Endothelial cell of umbilical vein (primary cell): ENCODE measurements around the gene CHST11. TPM values are rescaled to one million over a fixed set of nuclear protein-coding genes. Genes with fewer than 3 reads are reported as not detected.

ENCODE experiments used
- BruUV-seq: library from RNA; stranded (reverse); fragments of 400-500 nt; replicated peaks from 2 replicates; lab custom pipeline; 2021; lab: Mats Ljungman, UMichigan
- CTCF ChIA-PET: fragments of 300-600, 350-600 bp; sonication (Branson Sonifier 250); formaldehyde crosslinking; loops from one replicate; lab custom pipeline; 2021; ENCODE audit warnings: antibody characterized with exemption, inconsistent platforms; lab: Charles Lee
- POLR2A ChIA-PET: fragments of 300-600, 350-600 bp; sonication (Branson Sonifier 250); formaldehyde crosslinking; loops from one replicate; lab custom pipeline; 2021; ENCODE audit warnings: antibody characterized with exemption, inconsistent platforms; lab: Charles Lee
- DNase-seq: peaks from one replicate; pipeline ENCODE4 v3.0.0-alpha.2; 2011; ENCODE audit warnings: low read depth, low spot score
- FAIRE-seq: peaks from 2 replicates; lab custom pipeline; 2011; peaks lifted over from hg19 to GRCh38; lab: Jason Lieb, UNC
- H2AFZ ChIP-seq: 2 replicates; pipeline ENCODE4 v1.6.0; 2012; ENCODE audit warnings: low read depth, low read length, control low read depth, inconsistent platforms
- H3K27ac ChIP-seq: 2 replicates; pipeline ENCODE4 v1.5.1; 2011; ENCODE audit warnings: low read depth, mild to moderate bottlenecking, control low read depth, low read length, moderate library complexity; ENCODE audit not compliant: insufficient read depth
- H3K27me3 ChIP-seq, 2 experiments: 2 replicates each; pipeline versions ENCODE4 v1.6.0 to v1.6.1; 2011; ENCODE audit warnings: low read length in 2 of 2, mixed read lengths in 1 of 2; ENCODE audit not compliant: control insufficient read depth in 2 of 2, insufficient read depth in 2 of 2
- H3K36me3 ChIP-seq, 2 experiments: 2 replicates in 1 of 2; 3 replicates in 1 of 2; pipeline ENCODE4 v1.5.1; 2011; ENCODE audit warnings: low read length in 2 of 2, mild to moderate bottlenecking in 1 of 2, moderate library complexity in 1 of 2; ENCODE audit not compliant: control insufficient read depth in 2 of 2, insufficient read depth in 2 of 2; ENCODE audit errors: extremely low read depth in 1 of 2
- H3K4me1 ChIP-seq: 3 replicates; pipeline ENCODE4 v1.5.1; 2011; ENCODE audit warnings: mild to moderate bottlenecking, low read length; ENCODE audit not compliant: control insufficient read depth, insufficient read depth; ENCODE audit errors: extremely low read depth
- H3K4me2 ChIP-seq: 2 replicates; pipeline ENCODE4 v1.6.1; 2011; ENCODE audit warnings: low read length, control low read depth, mixed read lengths; ENCODE audit not compliant: insufficient read depth
- H3K4me3 ChIP-seq, 3 experiments: fragments of 200-600 bp in 1 of 3; sonication (generic), shearing (Covaris generic) in 1 of 3; replicated peaks in 1 of 3; 2 replicates each; pipeline ENCODE4 v1.5.1; 2011 to 2016; ENCODE audit warnings: control low read depth in 3 of 3, low read length in 3 of 3, mild to moderate bottlenecking in 2 of 3, inconsistent platforms in 1 of 3, low read depth in 1 of 3, moderate library complexity in 1 of 3; ENCODE audit not compliant: insufficient read depth in 1 of 3
- H3K79me2 ChIP-seq: 2 replicates; pipeline ENCODE4 v1.6.0; 2012; ENCODE audit warnings: low read length, inconsistent platforms; ENCODE audit not compliant: control insufficient read depth, insufficient read depth
- H3K9ac ChIP-seq: replicated peaks from 2 replicates; pipeline ENCODE3; 2011; ENCODE audit warnings: low read length, control low read depth; ENCODE audit not compliant: insufficient read depth; ENCODE audit errors: extremely low read depth
- H3K9me1 ChIP-seq: replicated peaks from 3 replicates; pipeline ENCODE4 v1.6.0; 2011; ENCODE audit warnings: mild to moderate bottlenecking, low read length; ENCODE audit not compliant: control insufficient read depth, insufficient read depth; ENCODE audit errors: extremely low read depth
- H3K9me3 ChIP-seq: replicated peaks from 2 replicates; pipeline ENCODE4 v1.5.1; 2012; ENCODE audit warnings: low read length, inconsistent platforms; ENCODE audit not compliant: control insufficient read depth, insufficient read depth
- H4K20me1 ChIP-seq: replicated peaks from 2 replicates; pipeline ENCODE3; 2011; ENCODE audit warnings: mild to moderate bottlenecking, low read length; ENCODE audit not compliant: control insufficient read depth, insufficient read depth; ENCODE audit errors: extremely low read depth
- CTCF ChIP-seq, 2 donors: IDR thresholded peaks; 1 replicate in 1 of 2; 2 replicates in 1 of 2; pipeline ENCODE4 v1.5.1; 2011; ENCODE audit warnings: low read length in 2 of 2, mild to moderate bottlenecking in 2 of 2, moderate library complexity in 2 of 2, control low read depth in 1 of 2, inconsistent platforms in 1 of 2, low read depth in 1 of 2; ENCODE audit not compliant: insufficient read depth in 1 of 2; ENCODE audit errors: extremely low read depth in 1 of 2
- EZH2 ChIP-seq: IDR thresholded peaks from 2 replicates; pipeline ENCODE4 v1.6.1; 2012; ENCODE audit warnings: borderline replicate concordance, low read depth, mild to moderate bottlenecking, moderate library complexity, low read length, inconsistent platforms; ENCODE audit not compliant: severe bottlenecking
- FOS ChIP-seq: IDR thresholded peaks from 2 replicates; pipeline ENCODE4 v1.6.1; 2011; ENCODE audit warnings: mild to moderate bottlenecking, low read length, moderate library complexity, borderline replicate concordance; ENCODE audit not compliant: insufficient read depth
- GATA2 ChIP-seq: IDR thresholded peaks from 2 replicates; pipeline ENCODE4 v1.7.0; 2011; ENCODE audit warnings: low read depth, mild to moderate bottlenecking, moderate library complexity, mixed read lengths, low read length; ENCODE audit not compliant: insufficient read length, insufficient read depth
- JUN ChIP-seq: IDR thresholded peaks from 2 replicates; pipeline ENCODE4 v1.6.1; 2011; ENCODE audit warnings: borderline replicate concordance, low read depth; ENCODE audit not compliant: insufficient read length, insufficient read depth
- MAX ChIP-seq: IDR thresholded peaks from 2 replicates; pipeline ENCODE4 v1.6.1; 2011; ENCODE audit not compliant: insufficient read depth, insufficient read length
- MYC ChIP-seq: IDR thresholded peaks from one replicate; pipeline ENCODE4 v1.6.1; 2011; ENCODE audit warnings: mild to moderate bottlenecking, low read depth, low read length
- POLR2A ChIP-seq: IDR thresholded peaks from 2 replicates; pipeline ENCODE4 v1.6.1; 2012; ENCODE audit warnings: low read depth, mild to moderate bottlenecking, control low read depth, low read length
- POLR2AphosphoS5 ChIP-seq: IDR thresholded peaks from 2 replicates; pipeline ENCODE4 v1.6.1; 2012; ENCODE audit warnings: low read depth, mild to moderate bottlenecking, control low read depth, low read length, moderate library complexity; ENCODE audit not compliant: insufficient read depth
- dilution Hi-C: fragments of 300-500 bp; cut with MboI; formaldehyde crosslinking; loops from one replicate; pipeline ENCODE4 v1.15.0; 2019; ENCODE audit warnings: low sequenced_read_pairs; ENCODE audit not compliant: extremely low pct_ligation_motif_present
- intact Hi-C: fragments of 100-400 bp; cut with micrococcal nuclease; formaldehyde crosslinking; loops from one replicate; pipeline ENCODE4 v1.10.0; 2022
- polyA plus RNA-seq, 4 experiments: library from polyadenylated mRNA; depleted of rRNA in 3 of 4; stranded (reverse) in 3 of 4; unstranded in 1 of 4; fragments of >200 nt; gene quantifications; 2 replicates each; pipeline versions ENCODE4 v1.2.1 to v1.2.3, GENCODE V29; 2011 to 2012; ENCODE audit warnings: missing spikeins in 1 of 4
- total RNA-seq: library from RNA; stranded (reverse); gene quantifications from 2 replicates; pipeline ENCODE4 v1.2.3, GENCODE V29; 2021

The CHST11 gene
- total and polyA plus RNA-seq, 2 donors (not counting 3 experiments of a cell fraction or from before 2014, with no cell fraction given), result 19.7 to 20.9 TPM

- no peak overlapping the region for H3K27ac ChIP-seq
- H3K9me3 ChIP-seq, result no peaks in the 10 kb centered on the region
- DNase-seq (no peak), FAIRE-seq (no peak)
- H3K9me1 ChIP-seq, result no peaks in the 10 kb centered on the region
- H3K4me2 ChIP-seq, result no peak overlapping the region
- H2AFZ ChIP-seq, result no peak overlapping the region
- dilution Hi-C loops, result no loop called here
- intact Hi-C loops, result no loop called here
- no peaks in the 10 kb centered on the region for H4K20me1 ChIP-seq
- no TSS peak for BruUV-seq
- no peaks in the 10 kb centered on the region for H3K4me1 ChIP-seq
- H3K27me3 ChIP-seq, result peaks cover 2% of the 10 kb centered on the region in 2 experiments
- TF ChIP-seq POLR2AphosphoS5 (no peak), CTCF (IDR thresholded peaks at IDR 0.05; ENCODE audit: extremely low read depth in 1 of 2, insufficient read depth in 1 of 2, low read depth in 1 of 2, low read length in 2 of 2) (no peak), EZH2 (no peak), JUN (no peak), FOS (no peak), MYC (no peak), MAX (no peak), GATA2 (no peak), POLR2A (no peak)
- ChIA-PET CTCF (interaction anchor here (1.7 to 3.6 kb wide), 3 partner anchors 11 to 23 kb away, joined by 3 to 15 read pairs (median 14); no protein-coding TSS in a partner anchor), POLR2A (no interaction called here)
- H3K79me2 ChIP-seq, result no peaks in the 10 kb centered on the region
- H3K4me3 ChIP-seq, result no peak overlapping the region
- H3K9ac ChIP-seq, result no peak overlapping the region
- no peaks in the 10 kb centered on the region for H3K36me3 ChIP-seq
Observed at GRCh38 chr12:104769144-104769561, 312.4 kb downstream of the CHST11 start.
